GM21717 (cell line): ENCODE data around the gene FOCAD.
A peak's percentile ranks its signal among the peaks of the same experiment; 100 is the strongest.
"Not testable (repeated sequence)": the region's sequence is repeated elsewhere in the genome, so short reads cannot be mapped to it uniquely, and the experiment has no call there.

Experiments
- ATAC-seq: cut with Tn5 transposase; IDR thresholded peaks from one replicate; pipeline ENCODE4 v1.9.1; 2021; ENCODE audit warnings: mild to moderate bottlenecking, moderate library complexity; ENCODE audit not compliant: unreplicated experiment

Gene FOCAD

GRCh38 chr9:20671635-20672034 lies 12.4 kb upstream of the FOCAD start:
- no peak for ATAC-seq

- ATAC-seq: not testable (repeated sequence)
These were observed 10.5 kb upstream of the FOCAD start for GRCh38 chr9:20673537-20673936.

GRCh38 chr9:20681467-20681866 lies 2.6 kb upstream of the FOCAD start:
- no peak for ATAC-seq

GRCh38 chr9:20683351-20684034 lies 566 bp upstream of the FOCAD start:
- peak; percentile 10 for ATAC-seq

GRCh38 chr9:20684875-20685696 lies 1.0 kb downstream of the FOCAD start:
- peak; percentile 11 for ATAC-seq

- no peak for ATAC-seq
These were observed 1.7 kb downstream of the FOCAD start for GRCh38 chr9:20685769-20686168.

GRCh38 chr9:20689833-20690232 lies 5.8 kb downstream of the FOCAD start:
- no peak for ATAC-seq

GRCh38 chr9:20692554-20692953 lies 8.5 kb downstream of the FOCAD start:
- ATAC-seq: no peak

GRCh38 chr9:20693068-20693467 lies 9.0 kb downstream of the FOCAD start:
- ATAC-seq: no peak

- ATAC-seq: no peak
These were observed 10.2 kb downstream of the FOCAD start for GRCh38 chr9:20694248-20694647.

- ATAC-seq: no peak
These were observed 13.1 kb downstream of the FOCAD start for GRCh38 chr9:20697021-20697719.

- no peak for ATAC-seq
These were observed 14.7 kb downstream of the FOCAD start for GRCh38 chr9:20698782-20699181.

GRCh38 chr9:20701060-20701459 lies 17.0 kb downstream of the FOCAD start:
- ATAC-seq: no peak

- ATAC-seq: no peak
These were observed 18.5 kb downstream of the FOCAD start for GRCh38 chr9:20702570-20702969.

GRCh38 chr9:20703146-20703545 lies 19.1 kb downstream of the FOCAD start:
- no peak for ATAC-seq

GRCh38 chr9:20707708-20708107 lies 23.6 kb downstream of the FOCAD start:
- ATAC-seq: no peak

GRCh38 chr9:20713172-20713571 lies 29.1 kb downstream of the FOCAD start:
- no peak for ATAC-seq

GRCh38 chr9:20714442-20715415 lies 30.7 kb downstream of the FOCAD start:
- ATAC-seq: no peak

- no peak for ATAC-seq
These were observed 38.2 kb downstream of the FOCAD start for GRCh38 chr9:20722221-20722620.

- no peak for ATAC-seq
These were observed 41.6 kb downstream of the FOCAD start for GRCh38 chr9:20725675-20726074.

- ATAC-seq: no peak
These were observed 42.1 kb downstream of the FOCAD start for GRCh38 chr9:20726144-20726543.
